HG02623 (cell line): ENCODE data around the gene TET3.
"Not testable (repeated sequence)": the region's sequence is repeated elsewhere in the genome, so short reads cannot be mapped to it uniquely, and the experiment has no call there.

Source experiments
- ATAC-seq: cut with Tn5 transposase; IDR thresholded peaks from one replicate; pipeline ENCODE4 v1.9.1; 2021; ENCODE audit warnings: moderate library complexity; ENCODE audit not compliant: unreplicated experiment

Gene TET3

GRCh38 chr2:73984203-73984921, at the start of gene TET3:
Gene TET3, plus strand, starts transcription at chr2:73984910. Its CDS starts 1,494 bp downstream, at chr2:73986404.
- peak; percentile 38 for ATAC-seq

GRCh38 chr2:73935641-73936040, 49.1 kb upstream of the TET3 start:
- no peak for ATAC-seq

GRCh38 chr2:73937103-73937885, 47.4 kb upstream of the TET3 start:
- ATAC-seq: no peak

- no peak for ATAC-seq
Observed at GRCh38 chr2:73937899-73938298, 46.8 kb upstream of the TET3 start.

- no peak for ATAC-seq
Observed at GRCh38 chr2:73938718-73939352, 45.9 kb upstream of the TET3 start.

GRCh38 chr2:73939419-73939818, 45.3 kb upstream of the TET3 start:
- ATAC-seq: no peak

- not testable (repeated sequence) for ATAC-seq
Observed at GRCh38 chr2:73940066-73940465, 44.6 kb upstream of the TET3 start.

GRCh38 chr2:73942664-73943063, 42.0 kb upstream of the TET3 start:
- ATAC-seq: no peak

- no peak for ATAC-seq
Observed at GRCh38 chr2:73944714-73945113, 40.0 kb upstream of the TET3 start.

GRCh38 chr2:73946215-73946614, 38.5 kb upstream of the TET3 start:
- no peak for ATAC-seq

- no peak for ATAC-seq
Observed at GRCh38 chr2:73946666-73947065, 38.0 kb upstream of the TET3 start.

GRCh38 chr2:73947412-73948018, 37.2 kb upstream of the TET3 start:
- ATAC-seq: no peak

GRCh38 chr2:73949802-73950201, 34.9 kb upstream of the TET3 start:
- no peak for ATAC-seq

- ATAC-seq: no peak
Observed at GRCh38 chr2:73952499-73953446, 31.9 kb upstream of the TET3 start.

GRCh38 chr2:73956218-73956865, 28.4 kb upstream of the TET3 start:
- ATAC-seq: no peak

GRCh38 chr2:73961274-73961673, 23.4 kb upstream of the TET3 start:
- ATAC-seq: no peak

- no peak for ATAC-seq
Observed at GRCh38 chr2:73961823-73962615, 22.7 kb upstream of the TET3 start.

GRCh38 chr2:73962798-73963197, 21.9 kb upstream of the TET3 start:
- no peak for ATAC-seq
